ENCODE results near the gene COL4A6. TPM values are rescaled to one million over a fixed set of nuclear protein-coding genes. Genes with fewer than 3 reads are reported as not detected.

The COL4A6 gene
- total and polyA plus RNA-seq, 2 of the 4 experiments (the other 2 are of a cell fraction), result 0.36 to 0.74 TPM

DNA sequence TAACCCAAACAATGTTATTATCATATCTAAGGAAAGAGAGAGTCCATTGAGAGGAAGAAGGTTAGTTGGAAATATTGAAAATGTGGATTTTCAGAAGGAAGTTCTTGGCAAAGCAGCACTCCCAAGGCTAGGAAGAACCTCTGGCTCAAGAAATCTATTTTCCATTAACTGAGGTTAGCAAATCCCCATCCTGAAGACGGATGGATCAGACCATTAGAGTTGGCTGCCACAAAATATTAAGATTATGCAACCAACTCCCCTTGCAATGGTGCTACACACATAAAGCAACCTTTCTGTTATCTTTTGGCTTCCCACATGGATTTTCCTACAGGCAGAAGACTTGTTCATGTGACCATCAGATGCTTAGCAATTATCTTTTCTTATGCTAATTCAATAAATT lies 96.3 kb downstream of the COL4A6 start:
- no peaks in the 10 kb centered on the region for H4K20me1 ChIP-seq (ENCODE audit: insufficient read depth, low read length)
- H3K23ac ChIP-seq (ENCODE audit: low read depth, low read length), result no peak overlapping the region
- no TSS peak for BruUV-seq (replicated peaks)
- H2BK20ac ChIP-seq (ENCODE audit: low read depth, low read length), result no peak overlapping the region
- no peak overlapping the region for H3K56ac ChIP-seq (ENCODE audit: extremely low read depth, insufficient read depth, low read length)
- ChIA-PET POLR2A (ENCODE audit: unreplicated experiment) (no interaction called here), CTCF (no interaction called here)
- no peak overlapping the region for H3K14ac ChIP-seq (replicated peaks; ENCODE audit: low read depth, low read length)
- TF ChIP-seq, protein P1, sequence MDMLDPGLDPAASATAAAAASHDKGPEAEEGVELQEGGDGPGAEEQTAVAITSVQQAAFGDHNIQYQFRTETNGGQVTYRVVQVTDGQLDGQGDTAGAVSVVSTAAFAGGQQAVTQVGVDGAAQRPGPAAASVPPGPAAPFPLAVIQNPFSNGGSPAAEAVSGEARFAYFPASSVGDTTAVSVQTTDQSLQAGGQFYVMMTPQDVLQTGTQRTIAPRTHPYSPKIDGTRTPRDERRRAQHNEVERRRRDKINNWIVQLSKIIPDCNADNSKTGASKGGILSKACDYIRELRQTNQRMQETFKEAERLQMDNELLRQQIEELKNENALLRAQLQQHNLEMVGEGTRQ (IDR thresholded peaks at IDR 0.05; ENCODE audit: low read depth, low read length), result no peak
- TF ChIP-seq RCOR1 (IDR thresholded peaks at IDR 0.05; ENCODE audit: insufficient replicate concordance, low read length), result no peak
- ATAC-seq (ENCODE audit: low read depth) (no peak), DNase-seq (no peak)
- H3K27ac ChIP-seq (ENCODE audit: insufficient read depth, low read length), result no peak overlapping the region
- H3K9ac ChIP-seq (ENCODE audit: low read depth, low read length), result no peak overlapping the region
- no peaks in the 10 kb centered on the region for H3K9me1 ChIP-seq (ENCODE audit: insufficient read depth, low read length)
- H2AK5ac ChIP-seq (ENCODE audit: low read depth, low read length), result no peak overlapping the region
- H3K36me3 ChIP-seq (ENCODE audit: control insufficient read depth, insufficient read depth, low read length), result no peaks in the 10 kb centered on the region
- no peak overlapping the region for H3K4ac ChIP-seq (ENCODE audit: low read depth, low read length)
- H2AFZ ChIP-seq (replicated peaks; ENCODE audit: low read length, poor library complexity), result no peak overlapping the region
- H2BK15ac ChIP-seq (ENCODE audit: low read depth, low read length), result no peak overlapping the region
- no peak overlapping the region for H2AK9ac ChIP-seq (replicated peaks; ENCODE audit: low read depth, low read length, poor library complexity)
- no peak overlapping the region for H3K18ac ChIP-seq (ENCODE audit: low read depth, low read length)
- H2BK5ac ChIP-seq (ENCODE audit: low read depth, low read length, poor library complexity, severe bottlenecking), result no peak overlapping the region
- H3K4me2 ChIP-seq (ENCODE audit: low read depth, low read length), result no peak overlapping the region
- peaks cover 6% of the 10 kb centered on the region for H3K27me3 ChIP-seq (ENCODE audit: control insufficient read depth, insufficient read depth, low read length)
- dilution Hi-C loops (cut with HindIII; ENCODE audit: low sequenced_read_pairs, unreplicated experiment) (no loop called here), intact Hi-C loops (cut with micrococcal nuclease) (no loop called here), in situ Hi-C loops (cut with MboI; ENCODE audit: low sequenced_read_pairs) (no loop called here)
- H4K91ac ChIP-seq (ENCODE audit: insufficient read depth, low read depth, low read length), result no peak overlapping the region
- no peak overlapping the region for H2BK120ac ChIP-seq (ENCODE audit: low read depth, low read length)
- no peaks in the 10 kb centered on the region for H3K4me1 ChIP-seq (ENCODE audit: control insufficient read depth, insufficient read depth, low read length)
- no peaks in the 10 kb centered on the region for H3K79me1 ChIP-seq (ENCODE audit: low read depth in 1 of 2, low read length in 2 of 2)
- WGBS, 2 experiments (ENCODE audit: extremely low coverage in 2 of 2, insufficient read length in 1 of 2), result no CpG with 5 or more reads among the region's 1 CpG
- no peaks in the 10 kb centered on the region for H3K9me3 ChIP-seq (ENCODE audit: control insufficient read depth, insufficient read depth, low read length)
- H3K4me3 ChIP-seq (ENCODE audit: insufficient read depth, low read depth, low read length), result no peak overlapping the region
- H4K8ac ChIP-seq (ENCODE audit: low read depth in 2 of 2, low read length in 2 of 2), result no peak overlapping the region
- no peak overlapping the region for H4K5ac ChIP-seq (ENCODE audit: low read depth, low read length)
